Left colon (tissue), 2 donors: ENCODE results near the gene IQCK. TPM values are rescaled to one million over a fixed set of nuclear protein-coding genes. Genes with fewer than 3 reads are reported as not detected.
A peak's percentile ranks its signal among the peaks of the same experiment; 100 is the strongest.
"Not testable (repeated sequence)": the region's sequence is repeated elsewhere in the genome, so short reads cannot be mapped to it uniquely, and the experiment has no call there.

ENCODE experiments used
- ATAC-seq: fragments of 200-7000 bp; cut with Tn5 transposase; one replicate; pipeline ENCODE4 v1.9.1; 2020; ENCODE audit warnings: mild to moderate bottlenecking, moderate library complexity
- DNase-seq, 2 donors: peaks; one replicate each; pipeline ENCODE4 v3.0.0-alpha.2; 2020
- intact Hi-C, 2 donors: fragments of 100-400 bp; cut with DNase I in 1 of 2; cut with micrococcal nuclease in 1 of 2; formaldehyde crosslinking; loops; one replicate each; pipeline versions ENCODE4 v1.11.2 to v1.14.0; 2022; cut with DNase I, micrococcal nuclease
- total RNA-seq, 2 donors: library from RNA; stranded (reverse); fragmentation: NEBNext Ultra II Directional; extraction: Animal tissue kit (Norgen Biotek cat#: 25700); gene quantifications; one replicate each; pipeline ENCODE4 v1.2.1, GENCODE V29; 2021
- donor health status: DM: no; HTN: no; CAD: no.
- donor health status: DM: yes; HTN: yes; CAD: no.

Gene IQCK
- total RNA-seq, 2 donors from 2014 or later, result 11.0 to 13.8 TPM

DNA sequence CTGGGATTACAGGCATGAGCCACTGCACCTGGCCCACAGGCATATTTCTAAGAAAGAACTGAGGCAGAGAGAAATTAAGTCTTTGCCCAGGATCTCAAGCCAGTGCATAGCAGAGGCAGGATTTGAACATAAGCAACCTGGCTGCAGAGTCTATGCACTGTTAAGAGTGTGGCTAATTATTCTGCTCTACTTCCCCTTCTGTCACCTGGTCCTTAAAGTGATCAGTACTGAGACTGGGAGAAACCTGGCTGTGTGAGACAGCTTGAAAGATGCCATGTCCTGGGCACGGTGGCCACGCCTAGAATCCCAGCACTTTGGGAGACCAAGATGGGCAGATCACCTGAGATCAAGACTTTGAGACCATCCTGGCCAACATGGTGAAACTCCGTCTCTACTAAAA, 58.1 kb downstream of the IQCK start:
- no peak for ATAC-seq
- DNase-seq, result no peak
- intact Hi-C loops, result no loop called here

DNA sequence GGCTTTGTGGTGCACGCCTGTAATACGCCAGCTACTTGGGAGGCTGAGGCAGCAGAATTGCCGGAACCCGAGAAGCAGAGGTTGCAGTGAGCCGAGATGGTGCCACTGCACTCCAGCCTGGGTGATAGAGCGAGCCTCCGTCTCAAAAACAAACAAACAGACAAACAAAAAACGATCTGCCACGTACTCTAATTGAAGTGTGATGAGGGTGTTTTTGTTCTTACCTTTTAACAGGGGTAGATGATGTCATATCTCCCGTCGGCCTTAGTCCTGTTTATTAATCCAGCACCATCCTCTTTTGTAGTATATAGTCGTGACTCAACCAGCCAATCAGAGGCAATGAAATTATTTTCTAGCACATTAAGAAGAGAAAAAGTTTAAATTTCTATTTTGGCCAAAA, 58.5 kb downstream of the IQCK start:
- ATAC-seq (no peak), DNase-seq (no peak)
- intact Hi-C loops, result no loop called here

DNA sequence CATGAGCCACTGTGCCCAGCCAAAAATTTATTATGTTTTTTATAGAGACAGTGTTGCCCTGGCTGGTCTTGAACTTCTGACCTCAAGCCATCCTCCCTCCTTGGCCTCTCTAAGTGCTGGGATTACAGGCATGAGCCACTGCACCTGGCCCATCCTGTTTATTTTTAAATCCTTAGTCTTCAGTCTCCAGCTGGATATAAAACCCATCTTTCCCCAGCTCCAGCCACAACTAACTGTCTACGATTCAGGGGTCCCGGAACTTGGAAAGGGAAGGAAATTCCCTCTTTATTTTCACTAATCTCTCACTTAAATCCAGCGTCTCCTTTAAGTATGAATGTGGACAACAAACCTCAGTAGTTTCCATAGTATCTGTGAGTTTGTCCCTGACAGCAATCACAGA, 62.2 kb downstream of the IQCK start:
- ATAC-seq, result no peak
- intact Hi-C loops, result no loop called here

DNA sequence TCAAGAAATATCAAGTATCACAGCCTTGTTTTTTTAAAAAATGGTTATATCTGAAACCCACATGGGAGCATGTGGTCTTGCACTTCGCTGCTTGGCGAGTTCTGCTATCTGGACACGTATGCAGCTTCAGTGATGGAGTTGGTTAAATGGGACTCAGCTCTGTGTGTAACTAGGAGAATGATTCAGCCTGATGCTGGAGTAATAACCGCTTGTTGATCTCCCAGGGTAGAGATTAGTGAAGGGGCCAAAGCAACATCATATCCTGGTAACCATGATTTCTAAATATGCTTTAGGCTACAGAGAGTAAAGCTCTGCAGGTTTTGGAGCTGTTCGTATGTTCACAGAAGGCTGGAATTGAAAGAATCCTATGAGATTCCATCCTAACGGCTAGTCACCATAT, 63.2 kb downstream of the IQCK start:
- no peak for DNase-seq
- ATAC-seq, result no peak

More for the DNA sequence above, 62.2 kb downstream of the IQCK start:
- DNase-seq, result no peak

DNA sequence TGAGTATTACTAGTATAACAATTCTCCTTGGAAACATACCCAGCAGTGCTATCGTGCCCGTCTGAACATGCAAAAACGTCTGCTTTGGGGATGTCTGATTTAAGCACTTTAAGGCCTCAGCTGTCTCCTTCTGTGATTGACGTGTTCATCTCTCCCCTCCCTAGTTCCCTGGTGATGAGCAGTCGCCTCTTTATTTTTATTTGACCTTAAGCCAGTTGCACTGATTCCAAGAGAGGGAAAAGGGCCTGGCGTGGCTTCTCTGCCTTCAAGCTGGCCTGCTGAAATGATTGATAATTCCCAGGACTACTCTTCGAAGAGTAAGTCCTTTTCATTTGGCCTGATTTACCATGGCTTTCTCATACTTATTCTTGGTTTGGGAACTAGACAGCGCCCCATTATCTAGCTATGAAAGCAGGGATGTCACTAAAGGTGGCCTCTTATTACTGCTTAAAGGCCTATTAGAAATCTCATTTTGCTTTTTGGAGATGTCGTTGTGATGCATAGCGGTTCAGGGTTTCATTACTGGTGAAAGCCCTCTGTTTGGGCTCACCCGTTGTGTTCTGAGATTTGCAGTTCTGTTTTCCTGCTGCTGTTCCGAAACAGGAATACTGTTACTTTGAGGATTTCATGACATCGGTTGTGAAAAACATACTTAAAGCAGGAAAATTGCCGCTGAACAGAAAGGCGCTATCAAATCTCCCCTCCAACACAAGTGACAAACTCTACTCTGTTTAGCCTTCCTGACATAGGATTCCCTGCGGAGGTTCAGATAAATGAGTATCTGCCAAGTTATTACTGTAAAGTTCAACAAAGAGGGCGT, 65.5 kb downstream of the IQCK start:
- no peak for ATAC-seq

More for the DNA sequence above, 63.2 kb downstream of the IQCK start:
- intact Hi-C loops, result no loop called here

DNA sequence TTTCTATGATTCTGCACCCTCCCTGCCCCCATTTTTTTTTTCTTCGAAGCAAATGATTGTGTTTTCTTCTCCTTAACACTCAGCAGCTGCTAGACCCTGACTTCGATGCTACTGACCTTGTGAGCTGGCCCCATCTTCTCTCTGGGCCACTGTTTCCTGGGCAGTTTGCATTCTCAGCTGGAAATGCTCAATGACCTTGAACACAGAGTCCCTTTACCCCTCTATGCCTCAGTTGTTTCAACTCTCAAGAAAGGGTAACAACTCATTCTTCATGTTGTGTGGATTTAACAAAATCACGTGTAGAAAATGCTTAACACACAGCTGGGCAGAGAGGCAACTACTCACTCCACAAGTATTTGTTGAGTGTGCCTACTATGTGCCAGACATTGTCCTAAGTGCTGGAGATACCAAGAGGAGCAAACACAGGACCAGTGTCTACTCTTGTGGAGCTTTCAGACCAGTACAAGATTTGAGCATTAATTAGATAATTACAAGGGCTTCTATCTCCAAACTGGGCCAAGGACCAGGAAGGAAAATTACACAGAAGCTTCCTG, 66.2 kb downstream of the IQCK start:
- ATAC-seq, result no peak
- intact Hi-C loops, result no loop called here
- DNase-seq, result no peak

More for the DNA sequence above, 65.5 kb downstream of the IQCK start:
- intact Hi-C loops, result no loop called here
- no peak for DNase-seq

DNA sequence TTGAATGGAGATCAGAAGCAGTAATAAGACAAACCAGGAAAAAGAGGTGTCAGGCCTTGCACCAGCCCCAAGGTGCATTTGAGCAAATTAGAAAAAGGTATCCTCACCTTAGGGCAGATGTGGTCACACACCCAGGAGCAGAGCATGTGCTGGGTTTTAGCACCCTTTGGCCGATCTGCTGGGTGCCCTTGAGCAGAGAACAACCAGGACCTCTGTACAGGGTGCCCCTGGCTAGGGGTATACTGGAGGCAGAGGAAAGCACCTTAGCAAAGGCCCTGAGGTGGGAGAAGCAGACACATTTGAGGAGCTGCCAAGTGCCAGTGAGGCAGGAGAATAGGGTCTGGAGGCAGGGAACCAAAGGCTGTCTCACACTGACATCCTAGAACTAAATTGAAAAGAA, 67.0 kb downstream of the IQCK start:
- intact Hi-C loops, result no loop called here
- peak; percentile 19 for ATAC-seq
- no peak for DNase-seq

DNA sequence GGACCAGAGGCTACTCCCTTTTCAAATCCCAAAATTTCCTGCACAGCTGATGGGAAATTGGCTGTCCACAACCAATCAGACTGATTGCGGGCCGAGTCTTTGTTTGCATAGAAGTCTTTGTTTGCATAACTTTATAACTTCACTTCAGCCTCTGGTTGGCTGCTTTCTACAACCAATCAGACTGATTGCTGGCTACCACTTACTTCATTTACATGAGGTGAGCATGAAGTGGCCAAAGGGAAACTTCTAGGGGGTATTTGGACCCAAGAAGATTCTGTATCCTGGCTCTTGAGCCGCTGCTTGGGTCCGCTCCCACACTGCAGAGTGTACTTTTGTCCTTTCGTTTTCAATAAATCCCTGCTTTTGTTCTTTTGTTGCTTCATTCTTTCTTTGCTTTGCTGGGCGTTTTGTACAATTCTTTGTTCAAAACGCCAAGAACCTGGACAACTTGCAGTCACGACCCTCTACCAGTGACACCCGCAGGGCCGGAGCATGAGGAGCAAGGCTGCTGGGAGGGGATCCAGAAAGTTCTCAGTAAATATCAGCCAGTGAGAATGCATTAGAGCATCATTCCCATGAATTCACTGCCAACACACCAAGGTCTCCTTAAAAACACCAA, 67.5 kb downstream of the IQCK start:
- peak; percentile 87 for ATAC-seq
- no peak for DNase-seq
- intact Hi-C loops, result no loop called here

DNA sequence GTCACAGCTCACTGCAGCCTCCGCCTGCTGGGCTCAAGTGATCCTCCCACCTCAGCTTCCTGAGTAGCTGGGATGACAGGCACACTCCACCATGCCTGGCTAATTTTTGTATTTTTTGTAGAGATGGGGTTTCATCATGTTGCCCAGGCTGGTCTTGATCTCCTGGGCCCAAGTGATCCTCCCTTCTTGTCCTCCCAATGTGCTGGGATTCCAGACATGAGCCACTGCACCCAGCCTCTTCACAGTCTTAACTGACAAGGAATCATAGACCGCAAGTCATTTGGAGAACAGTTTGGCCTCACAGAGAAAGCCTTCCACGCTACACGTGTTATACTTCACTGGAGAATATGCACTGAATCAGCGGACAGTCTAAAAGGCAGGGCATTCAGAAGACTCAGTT, 83.3 kb downstream of the IQCK start:
- DNase-seq, ATAC-seq, intact Hi-C loops: not testable (repeated sequence)

DNA sequence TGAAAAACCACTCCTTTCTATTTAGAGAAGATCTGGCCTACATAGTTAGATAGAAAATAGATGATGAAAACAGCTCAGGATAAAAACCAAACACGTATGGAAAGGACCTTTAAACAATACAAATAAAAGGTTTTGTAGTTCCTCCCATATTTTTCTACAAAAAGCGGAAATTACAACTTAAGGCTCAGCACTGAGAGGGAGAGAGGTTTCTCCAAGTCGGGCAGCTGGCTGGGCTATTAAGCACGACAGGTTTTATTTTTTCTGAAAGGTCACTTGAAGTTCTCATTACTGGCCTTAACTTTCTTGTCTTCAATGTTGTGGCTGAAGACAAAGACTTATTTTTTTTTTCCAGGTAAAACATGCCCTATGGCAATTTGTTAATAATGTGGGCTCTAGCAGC, 83.8 kb downstream of the IQCK start:
- intact Hi-C loops, result not testable (repeated sequence)

DNA sequence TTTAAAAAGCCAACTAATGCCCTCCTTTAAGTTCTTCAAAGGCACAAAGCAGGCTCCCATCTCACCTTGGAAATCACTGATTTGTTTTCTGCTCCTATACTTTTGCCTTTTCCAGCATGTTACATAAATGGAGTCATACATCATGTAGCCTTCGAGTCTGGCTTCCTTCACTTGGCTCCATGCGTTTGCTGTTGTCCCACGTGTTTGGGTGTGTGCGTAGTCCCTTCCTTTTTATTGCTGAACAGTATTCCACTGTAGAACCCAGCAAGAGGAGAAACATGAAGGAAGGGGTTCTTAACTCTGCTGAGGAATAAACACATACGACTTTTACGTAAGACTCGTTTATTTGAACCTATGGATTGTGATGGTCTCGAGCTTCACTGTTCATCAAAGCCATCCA, 84.5 kb downstream of the IQCK start:
- intact Hi-C loops, result no loop called here
- no peak for DNase-seq
- no peak for ATAC-seq

More for the DNA sequence above, 83.8 kb downstream of the IQCK start:
- ATAC-seq, DNase-seq: not testable (repeated sequence)

DNA sequence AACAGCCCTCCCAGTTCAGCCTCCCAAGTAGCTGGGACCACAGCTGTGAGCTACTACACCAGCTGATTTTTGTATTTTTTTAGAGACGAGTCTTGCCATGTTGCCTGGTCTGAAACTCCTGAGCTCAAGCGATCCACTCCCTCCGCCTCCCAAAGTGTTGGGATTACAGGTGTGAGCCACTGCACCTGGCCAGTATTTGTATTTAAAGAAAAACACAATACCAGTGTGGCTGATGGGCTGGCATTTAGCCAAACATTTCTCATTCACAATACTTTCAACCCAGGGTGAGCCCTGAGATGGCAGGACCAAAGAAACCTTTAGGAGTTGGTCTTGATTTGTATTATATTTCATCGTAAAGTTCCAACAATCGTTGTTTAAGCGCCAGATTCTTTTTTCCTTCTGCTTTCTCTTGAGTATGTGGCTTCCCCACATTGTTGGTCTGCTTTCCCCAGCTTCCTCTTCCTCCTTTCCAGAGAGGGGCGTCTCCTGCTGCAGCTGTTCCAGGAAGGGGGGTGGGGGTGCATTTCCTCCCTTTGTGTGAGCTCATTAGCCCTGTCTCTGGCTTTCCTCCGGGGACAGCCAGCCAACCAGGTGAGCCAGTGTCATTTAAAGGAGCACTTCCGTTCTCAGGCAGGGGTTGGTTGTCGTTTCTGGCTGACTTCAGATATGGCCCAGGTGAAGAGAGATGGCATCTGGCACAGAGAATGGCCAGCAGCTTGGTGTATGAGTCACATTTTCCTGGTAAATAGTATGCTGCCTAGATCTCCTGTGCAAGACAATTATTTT, 86.7 kb downstream of the IQCK start:
- intact Hi-C loops, result no loop called here
- ATAC-seq, result peak; percentile 76
- peak; percentile 42 to 66 for DNase-seq

DNA sequence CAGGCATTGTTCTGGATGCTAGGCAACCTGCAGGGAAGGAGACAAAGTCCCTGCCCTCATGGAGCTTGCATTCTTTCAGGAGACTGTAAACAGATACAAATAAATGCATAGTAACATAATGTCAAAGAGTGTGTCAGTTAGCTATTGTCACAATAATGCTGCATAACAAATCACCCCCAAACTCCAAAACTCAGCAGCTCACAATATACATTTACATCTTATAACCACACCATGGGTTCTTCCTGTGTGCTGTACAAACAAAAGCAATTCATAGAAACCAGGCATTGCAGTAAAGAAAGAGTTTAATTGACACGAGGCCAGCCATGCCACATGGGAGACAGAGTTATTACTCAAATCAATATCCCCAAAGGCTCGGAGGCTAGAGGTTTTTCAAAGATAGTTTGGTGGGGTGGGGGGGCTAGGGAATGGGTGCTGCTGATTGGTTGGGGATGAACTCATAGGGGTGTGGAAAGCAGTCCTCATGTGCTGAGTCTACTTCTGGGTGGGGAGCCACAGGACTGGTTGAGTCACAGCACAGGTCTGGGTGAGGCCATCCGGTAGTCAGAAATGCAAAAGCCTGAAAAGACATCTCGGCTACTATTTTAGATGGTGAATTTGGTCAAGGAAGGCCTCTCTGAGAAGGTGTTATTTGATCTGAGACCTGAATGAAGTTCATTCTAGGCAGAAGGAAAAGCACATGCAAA, 87.5 kb downstream of the IQCK start:
- DNase-seq (no peak), ATAC-seq (no peak)
- intact Hi-C loops, result no loop called here

DNA sequence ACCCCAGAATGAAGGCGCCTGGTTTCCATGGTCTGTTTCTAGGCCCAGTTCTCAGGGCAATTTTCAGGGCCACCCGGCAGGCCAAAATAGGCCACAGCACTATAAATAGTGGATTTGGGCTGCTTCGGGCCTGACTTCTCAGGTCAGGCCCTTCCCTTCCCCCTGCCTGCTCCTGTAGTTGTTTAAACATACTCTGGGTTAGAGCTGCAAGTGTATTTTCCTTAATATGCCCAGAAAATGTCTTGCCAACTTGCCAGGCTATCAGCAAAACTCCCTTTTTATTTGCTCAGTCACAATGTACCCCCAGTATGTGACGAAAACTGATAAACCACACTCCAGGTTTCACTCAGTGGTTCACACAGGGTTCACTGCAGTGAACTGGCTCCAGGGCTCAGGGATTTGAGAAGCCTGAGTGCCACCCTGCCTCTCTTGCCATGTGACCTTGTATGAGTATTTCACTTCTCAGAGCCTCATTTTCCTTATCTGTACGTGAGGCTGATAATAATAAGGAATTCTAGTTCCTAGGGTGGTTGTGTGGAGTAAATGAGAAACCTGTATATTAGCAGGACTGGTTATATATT, 90.1 kb downstream of the IQCK start:
- intact Hi-C loops, result no loop called here
- ATAC-seq (no peak), DNase-seq (no peak)

DNA sequence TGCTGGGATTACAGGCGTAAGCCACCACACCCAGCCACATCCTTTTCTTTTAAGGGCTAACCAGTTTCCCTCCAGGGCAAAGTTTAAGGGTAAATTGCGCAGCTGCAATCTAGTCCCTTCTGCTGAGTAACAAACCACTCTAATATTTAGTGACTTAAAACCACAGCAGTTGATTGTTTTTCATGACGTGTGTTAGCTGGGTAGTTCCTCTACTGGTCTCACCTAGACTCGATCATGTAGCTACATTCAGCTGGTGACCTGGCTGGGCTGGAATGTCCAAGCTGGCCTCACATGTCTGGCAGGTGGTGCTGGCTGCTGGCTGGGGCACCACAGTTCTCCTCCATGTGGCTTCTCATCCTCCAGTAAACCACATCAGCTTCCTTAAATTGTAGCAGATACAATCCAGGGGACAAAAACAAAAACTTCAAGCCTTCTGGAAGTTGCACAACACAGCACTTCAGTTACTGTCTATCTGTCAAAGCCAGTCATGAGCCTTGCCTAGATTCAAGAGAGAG, 91.1 kb downstream of the IQCK start:
- DNase-seq (no peak), ATAC-seq (no peak)
- intact Hi-C loops, result no loop called here

DNA sequence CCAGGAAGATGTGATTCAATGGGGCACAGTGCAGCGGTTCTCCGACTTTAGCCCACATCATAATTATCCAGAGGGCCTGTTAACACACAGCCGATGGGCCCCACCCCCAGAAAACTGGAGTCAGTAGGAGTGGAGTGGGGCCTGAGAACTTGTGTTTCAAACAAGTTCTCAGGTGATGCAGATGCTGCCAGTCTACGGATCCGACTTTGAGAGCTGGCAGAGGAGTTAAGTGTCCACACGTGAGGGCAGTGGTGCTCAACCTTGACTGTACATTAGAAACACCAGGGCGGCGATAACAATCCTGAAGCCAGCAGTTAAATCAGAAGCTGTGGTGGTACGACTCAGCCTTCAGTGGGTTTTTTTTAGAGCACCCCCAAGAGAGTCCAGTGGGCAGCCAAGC, 91.6 kb downstream of the IQCK start:
- ATAC-seq, result no peak
- intact Hi-C loops, result no loop called here
- no peak for DNase-seq

DNA sequence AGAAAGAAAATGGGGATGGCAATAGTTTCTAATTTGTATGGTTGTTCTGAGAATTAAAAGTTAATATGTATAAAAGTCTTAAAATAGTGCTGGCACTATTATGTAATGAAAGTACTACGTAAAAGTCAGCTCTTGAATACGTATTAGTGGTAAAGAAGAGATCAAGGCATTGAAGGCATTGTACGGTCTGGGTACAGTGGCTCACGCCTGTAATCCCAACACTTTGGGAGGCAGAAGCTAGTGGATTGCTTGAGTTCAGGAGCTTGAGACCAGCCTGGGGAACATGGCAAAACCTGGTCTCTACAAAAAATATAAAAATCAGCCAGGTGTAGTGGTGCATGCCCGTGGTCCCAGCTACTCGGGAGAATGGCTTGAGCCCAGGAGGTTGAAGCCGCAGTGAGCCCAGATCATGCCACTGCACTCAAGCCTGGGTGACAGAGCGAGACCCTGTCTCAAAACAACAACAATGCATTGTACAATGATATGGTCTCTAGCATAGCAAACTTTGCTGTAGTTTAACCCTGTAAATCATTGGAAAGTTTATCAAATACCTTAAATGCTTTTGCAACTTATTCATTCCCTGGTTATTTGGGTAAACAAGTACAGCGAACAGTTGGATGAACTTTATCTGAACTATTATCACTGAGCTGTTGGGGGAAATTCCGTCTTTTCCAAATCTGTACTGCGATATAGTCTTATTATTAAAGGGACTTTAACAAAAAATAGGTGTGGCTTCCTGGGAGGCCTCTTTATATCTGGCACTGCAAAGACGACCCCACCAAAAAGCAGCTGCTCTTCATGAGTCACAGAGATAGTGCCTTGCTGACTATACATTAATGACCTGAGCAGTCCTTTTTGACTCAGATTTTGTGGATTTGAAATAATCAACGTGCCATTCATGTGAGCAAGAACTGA, 93.0 kb downstream of the IQCK start:
- intact Hi-C loops, result no loop called here
- no peak for DNase-seq
- no peak for ATAC-seq
